ENCODE data around the gene TRIM8.
A peak's percentile ranks its signal among the peaks of the same experiment; 100 is the strongest.
"Not testable (repeated sequence)": the region's sequence is repeated elsewhere in the genome, so short reads cannot be mapped to it uniquely, and the experiment has no call there.

The TRIM8 gene

DNA sequence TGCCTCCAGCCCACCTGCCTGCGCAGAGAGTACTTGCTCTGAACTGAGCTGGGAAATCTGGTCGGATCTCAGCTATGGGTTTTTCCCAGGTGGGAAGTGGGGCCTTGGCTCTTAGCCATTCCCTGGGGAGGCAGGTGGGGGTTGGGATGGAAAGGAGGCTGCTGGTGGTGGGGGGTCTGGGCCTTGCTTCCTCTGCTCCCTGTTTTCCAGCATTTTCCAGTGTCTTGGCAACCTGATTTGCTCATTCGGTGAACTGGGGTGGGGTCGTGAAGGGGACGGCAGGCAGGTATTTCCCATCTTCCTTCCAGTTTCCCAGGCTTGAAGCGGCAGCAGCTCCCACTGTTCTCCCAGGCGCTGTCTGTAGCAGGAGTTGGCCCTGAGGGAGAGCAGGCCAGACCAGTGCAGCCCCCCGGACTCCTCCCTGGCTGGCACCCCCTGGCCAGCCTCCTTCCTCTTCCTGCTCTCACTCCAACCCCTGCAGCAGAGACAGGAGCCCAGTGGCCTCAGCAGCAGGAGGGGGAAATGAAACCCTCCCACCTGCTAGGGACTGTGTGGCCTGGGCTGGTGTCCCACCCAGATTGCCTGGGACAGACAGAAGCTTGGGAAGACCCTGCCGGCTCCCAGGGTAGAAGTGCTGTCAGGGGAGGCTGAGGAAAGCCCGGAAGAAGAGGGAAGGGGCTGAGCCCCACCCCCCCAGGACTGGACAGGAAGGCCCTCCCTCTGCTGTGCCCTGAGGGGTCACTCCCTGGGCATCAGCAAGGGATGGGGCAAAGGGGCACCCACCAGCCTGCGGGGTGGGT lies 6.6 kb downstream of the TRIM8 start:
- DNase-seq: no peak

DNA sequence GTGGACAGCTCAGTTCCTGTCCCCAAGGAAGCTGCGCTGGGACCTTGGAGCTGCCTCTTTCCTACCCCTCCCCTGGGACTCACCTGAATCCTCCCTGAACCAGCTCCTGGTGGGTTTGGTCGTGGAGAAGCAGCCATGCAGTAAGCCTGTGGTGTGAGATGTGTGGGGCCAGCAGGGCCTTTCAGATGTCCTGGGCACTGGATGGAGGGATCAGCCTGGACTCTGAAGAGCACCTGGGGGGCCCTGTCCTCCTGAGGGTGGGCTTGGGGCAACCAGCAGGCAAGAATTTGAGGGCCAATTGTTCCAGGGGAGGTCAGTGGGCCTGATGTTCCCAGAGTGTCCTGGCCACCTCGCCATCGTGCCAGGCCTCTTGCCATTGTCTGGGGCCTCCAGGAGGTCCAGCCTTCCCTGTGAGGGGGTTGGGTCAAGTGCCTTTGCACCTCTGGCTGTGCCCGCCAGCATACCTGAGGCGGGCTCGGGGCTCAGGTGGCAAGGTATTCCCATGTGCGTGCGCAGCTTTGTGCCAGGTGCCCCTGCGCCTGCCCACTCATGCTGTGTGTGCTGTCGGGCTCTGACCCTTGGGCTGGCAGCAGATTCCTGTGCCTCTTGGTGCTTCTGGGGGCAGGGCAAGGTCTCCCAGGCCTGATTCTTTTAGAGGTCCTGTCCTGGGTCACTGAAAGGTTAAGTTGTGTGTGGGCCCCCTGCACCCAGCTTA lies 7.3 kb downstream of the TRIM8 start:
- no peak for DNase-seq

DNA sequence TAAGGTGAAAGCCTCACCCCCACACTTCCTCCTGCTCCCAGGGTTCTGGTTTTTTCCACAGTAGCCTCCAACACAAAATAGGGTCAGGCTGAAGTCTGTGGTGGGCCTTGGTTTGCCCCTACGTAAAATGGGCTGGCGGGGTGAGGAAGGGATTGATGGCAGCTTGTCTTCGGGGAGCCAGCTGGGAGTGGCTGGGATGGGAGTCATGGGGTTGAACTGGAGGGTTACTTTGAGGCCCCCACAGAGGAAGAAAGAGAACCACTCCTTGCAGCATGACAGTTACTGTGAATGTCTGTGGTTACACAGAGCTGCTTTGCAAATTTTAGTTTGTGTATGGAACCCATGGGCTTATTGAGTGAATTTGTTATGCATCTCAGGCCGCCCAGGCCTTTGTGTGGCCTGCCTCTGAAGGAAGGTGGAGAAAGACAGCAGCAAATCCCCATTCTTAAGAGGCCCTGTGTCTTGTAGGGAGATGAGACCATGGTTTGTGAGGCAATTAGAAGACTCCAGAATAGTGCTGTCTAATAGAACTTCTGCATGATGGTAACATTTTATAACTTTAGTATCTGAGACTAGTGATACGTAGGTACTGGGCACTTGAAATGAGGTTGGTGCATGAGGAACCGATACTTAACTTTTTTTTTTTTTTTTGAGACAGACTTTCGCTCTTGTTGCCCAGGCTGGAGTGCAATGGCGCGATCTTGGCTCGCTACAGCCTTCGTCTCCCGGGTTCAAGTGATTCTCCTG lies 8.1 kb downstream of the TRIM8 start:
- no peak for DNase-seq

- no peak for DNase-seq
Observed at GRCh38 chr10:102653060-102653459, 8.8 kb downstream of the TRIM8 start.

GRCh38 chr10:102654566-102654965 lies 10.3 kb downstream of the TRIM8 start:
- no peak for DNase-seq

DNA sequence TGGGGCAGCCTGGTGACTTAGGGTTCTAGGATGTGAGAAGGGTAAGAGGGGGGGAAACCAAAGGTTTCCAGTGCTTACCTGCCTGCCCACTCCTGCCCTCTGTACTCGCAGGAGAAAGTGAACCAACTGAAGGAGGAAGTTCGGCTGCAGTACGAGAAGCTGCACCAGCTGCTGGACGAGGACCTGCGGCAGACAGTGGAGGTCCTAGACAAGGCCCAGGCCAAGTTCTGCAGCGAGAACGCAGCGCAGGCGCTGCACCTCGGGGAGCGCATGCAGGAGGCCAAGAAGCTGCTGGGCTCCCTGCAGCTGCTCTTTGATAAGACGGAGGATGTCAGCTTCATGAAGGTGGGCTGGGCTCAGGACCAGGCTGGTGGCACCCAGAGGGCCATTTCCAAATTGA lies 10.7 kb downstream of the TRIM8 start:
- DNase-seq: no peak

GRCh38 chr10:102656026-102656425 lies 11.7 kb downstream of the TRIM8 start:
- DNase-seq: no peak

GRCh38 chr10:102656791-102657371 lies 12.6 kb downstream of the TRIM8 start:
- no peak for DNase-seq

- no peak for DNase-seq
Observed at GRCh38 chr10:102657451-102657850, 13.2 kb downstream of the TRIM8 start.

- peak in 1 of 2 experiments; percentile 32 for DNase-seq
Observed at GRCh38 chr10:102657984-102658724, 13.9 kb downstream of the TRIM8 start.

GRCh38 chr10:102658802-102659201 lies 14.5 kb downstream of the TRIM8 start:
- no peak for DNase-seq

- peak; percentile 70 to 77 for DNase-seq
Observed at GRCh38 chr10:102660888-102661657, 16.8 kb downstream of the TRIM8 start.

DNA sequence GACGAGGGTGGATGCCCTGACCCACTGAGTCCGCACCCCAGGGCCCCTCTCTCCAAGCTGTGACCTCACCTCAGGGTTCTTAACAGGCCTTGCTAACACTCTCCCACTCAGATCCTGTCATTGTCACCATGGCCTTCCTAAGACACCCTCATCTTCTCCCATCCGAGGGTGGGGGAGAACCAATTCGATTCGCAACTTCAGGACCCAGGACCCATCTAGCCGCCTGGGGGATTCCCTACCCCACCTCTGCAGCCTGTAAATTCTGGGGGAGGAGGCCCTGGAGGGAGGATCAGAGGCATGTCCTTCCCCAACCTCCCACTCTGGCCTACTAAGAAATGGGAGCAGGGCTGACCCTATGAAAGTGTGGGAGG lies 17.4 kb downstream of the TRIM8 start:
- no peak for DNase-seq

DNA sequence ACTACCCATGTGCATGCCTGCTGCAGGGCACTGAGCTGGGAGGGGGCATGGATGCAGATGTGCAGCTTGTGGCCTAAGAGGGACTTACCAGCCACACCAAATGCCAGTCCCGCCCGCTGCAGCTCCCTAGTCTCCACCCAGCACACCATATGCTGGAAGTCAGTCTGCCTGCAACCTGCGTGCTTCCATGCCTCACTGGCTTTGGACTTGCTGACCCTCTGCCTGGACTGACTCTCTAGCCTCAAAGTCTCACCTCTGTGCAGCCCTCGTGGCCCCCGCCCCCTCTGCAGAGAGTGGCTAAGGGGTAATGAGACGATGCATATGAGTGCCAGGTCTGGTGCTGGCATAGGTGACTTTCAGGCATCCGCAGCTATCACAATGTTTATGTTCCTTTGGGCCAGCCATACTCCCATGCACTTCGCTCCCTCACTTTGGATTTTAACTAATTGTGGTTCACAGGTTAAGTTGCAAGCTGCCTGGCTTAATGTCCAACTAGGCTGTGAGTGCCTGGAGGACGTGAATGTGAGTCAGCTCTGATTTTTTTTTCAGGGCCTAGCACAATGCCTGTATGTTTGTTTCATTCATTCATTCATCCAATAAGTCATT lies 21.7 kb downstream of the TRIM8 start:
- DNase-seq: no peak

DNA sequence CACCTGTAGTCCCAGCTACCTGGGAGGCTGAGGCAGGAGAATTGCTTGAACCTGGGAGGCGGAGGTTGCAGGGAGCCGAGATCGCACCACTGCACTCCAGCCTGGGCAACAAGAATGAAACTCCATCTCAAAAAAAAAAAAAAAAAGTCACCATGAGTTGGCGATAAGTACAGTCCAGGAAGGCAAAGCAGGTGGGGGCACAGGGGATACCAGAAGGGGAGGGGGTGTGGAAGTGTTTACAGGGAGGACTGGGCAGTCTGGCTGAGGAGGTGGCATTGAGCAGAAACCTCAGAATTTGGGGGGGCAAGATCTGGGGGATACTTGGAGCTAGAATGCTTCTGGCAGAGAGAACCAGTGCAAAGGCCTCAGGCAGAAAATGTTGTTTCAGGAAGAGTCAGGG lies 23.1 kb downstream of the TRIM8 start:
- DNase-seq: not testable (repeated sequence)

- no peak for DNase-seq
Observed at GRCh38 chr10:102668326-102669107, 24.2 kb downstream of the TRIM8 start.

DNA sequence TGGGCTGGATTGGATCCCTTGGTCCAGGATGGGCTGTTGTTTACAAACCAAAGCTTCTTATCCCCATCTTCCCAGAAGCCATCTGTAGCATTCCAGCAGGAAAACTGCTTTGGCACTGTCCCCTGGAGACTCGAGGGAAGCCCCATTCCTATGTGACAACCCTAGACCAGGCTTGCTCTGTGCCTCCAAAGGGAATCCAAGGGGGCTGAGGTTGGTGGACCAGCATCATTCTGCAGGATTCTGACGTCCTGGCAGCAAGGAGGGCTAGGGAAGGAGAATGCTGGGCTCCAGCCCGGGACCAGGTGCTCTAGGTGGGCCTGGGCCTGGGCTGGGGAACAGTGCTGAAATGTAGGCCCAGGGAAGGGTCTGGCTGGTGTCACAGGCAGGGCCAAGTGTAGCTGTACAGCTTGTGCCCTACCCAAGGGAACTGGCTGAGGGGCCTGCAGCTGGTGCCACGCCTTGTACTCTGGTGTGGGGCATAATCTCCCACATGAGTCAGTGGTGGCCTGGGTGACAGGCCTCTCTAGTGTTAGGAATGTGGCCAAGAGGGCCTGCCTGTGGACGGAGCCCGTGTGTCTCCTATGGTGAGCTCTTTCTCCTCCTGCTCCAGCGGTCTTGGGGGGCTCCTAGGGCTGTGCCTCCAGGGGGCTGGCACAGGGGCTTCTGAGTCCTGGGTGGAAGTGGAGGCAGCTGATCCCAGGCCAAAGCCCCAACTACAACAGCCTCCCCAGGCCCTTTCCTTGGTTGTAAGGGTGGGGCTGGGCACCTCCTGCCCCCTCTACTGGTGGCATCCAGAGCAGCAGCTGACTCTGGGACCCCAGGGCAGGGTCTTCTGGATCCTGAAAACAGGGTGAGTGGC lies 25.2 kb downstream of the TRIM8 start:
- no peak for DNase-seq

DNA sequence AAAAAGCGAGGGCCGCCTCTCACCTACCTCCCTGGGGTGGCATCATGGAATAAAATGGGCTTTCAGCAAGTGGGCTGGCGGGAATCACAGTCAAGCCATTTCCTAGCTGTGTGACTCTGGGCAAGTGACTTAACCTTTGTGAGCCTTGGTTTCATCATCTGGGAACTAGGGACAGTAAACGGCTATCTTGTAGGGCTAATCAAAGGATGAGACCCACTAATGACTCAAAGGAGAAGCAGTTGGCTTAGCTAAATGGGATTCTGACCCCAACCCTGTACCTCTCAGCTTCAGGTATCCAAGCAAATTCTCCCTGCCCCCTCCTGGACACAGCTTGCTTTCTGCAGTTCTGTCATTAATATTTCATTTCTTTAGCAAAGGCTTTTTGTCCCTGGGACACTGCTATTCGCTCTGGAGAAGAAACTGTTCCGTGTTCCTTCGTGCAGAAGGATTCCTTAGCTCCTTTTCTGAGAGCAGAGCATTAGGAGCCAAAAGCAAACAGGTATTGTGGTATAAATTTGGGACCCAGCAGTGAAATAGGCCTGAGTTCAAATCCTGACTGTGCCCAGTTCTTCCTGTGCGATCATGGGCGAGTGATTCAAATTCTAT lies 25.9 kb downstream of the TRIM8 start:
- DNase-seq: no peak

DNA sequence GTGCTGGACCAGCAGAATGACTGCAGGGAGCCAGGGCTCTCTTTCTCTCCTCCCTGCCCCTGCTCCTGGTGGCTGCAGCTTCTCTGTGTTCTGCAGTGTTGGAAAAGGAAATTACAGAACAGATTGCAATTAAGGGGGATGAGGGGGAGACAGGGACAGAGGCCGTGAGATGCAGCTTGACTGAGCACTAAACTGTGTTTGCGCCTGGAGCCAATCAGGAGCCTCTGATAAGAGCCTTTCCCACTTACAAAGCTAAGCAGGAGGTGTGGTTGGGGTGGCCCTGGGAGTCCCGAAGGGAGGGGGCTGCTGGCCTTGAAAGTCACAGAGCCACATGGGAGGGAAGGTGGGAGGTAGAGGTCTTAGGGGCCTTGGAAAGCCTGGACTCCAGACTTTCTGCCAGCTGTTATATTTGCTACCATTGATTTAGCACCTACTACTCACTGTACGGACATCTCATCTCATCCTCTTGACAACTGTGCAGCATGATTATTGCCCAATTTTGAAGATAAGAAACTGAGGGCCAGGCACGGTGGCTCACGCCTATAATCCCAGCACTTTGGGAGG lies 26.7 kb downstream of the TRIM8 start:
- no peak for DNase-seq

All from SHP77 (cell line).